ENCODE measurements around the gene DPYD. TPM values are rescaled to one million over a fixed set of nuclear protein-coding genes. Genes with fewer than 3 reads are reported as not detected.

DPYD gene
- total RNA-seq, 1 donor: 35.8 TPM

GRCh38 chr1:97464305-97464704 is 456.5 kb downstream of the DPYD start:
- DNase-seq (ENCODE audit: low read depth in 2 of 3, low spot score in 2 of 3): no peak

- no peak for DNase-seq (ENCODE audit: low read depth in 2 of 3, low spot score in 2 of 3)
Observed at GRCh38 chr1:97461782-97462181, 459.1 kb downstream of the DPYD start.

- DNase-seq (ENCODE audit: low read depth in 2 of 3, low spot score in 2 of 3): no peak
Observed at GRCh38 chr1:97457446-97458089, 463.3 kb downstream of the DPYD start.

- no peak for DNase-seq (ENCODE audit: low read depth in 2 of 3, low spot score in 2 of 3)
Observed at GRCh38 chr1:97451944-97452343, 468.9 kb downstream of the DPYD start.

GRCh38 chr1:97451046-97451826 is 469.6 kb downstream of the DPYD start:
- no peak for DNase-seq (ENCODE audit: low read depth in 2 of 3, low spot score in 2 of 3)

GRCh38 chr1:97441966-97442365 is 478.9 kb downstream of the DPYD start:
- no peak for DNase-seq (ENCODE audit: low read depth in 2 of 3, low spot score in 2 of 3)

- no peak for DNase-seq (ENCODE audit: low read depth in 2 of 3, low spot score in 2 of 3)
Observed at GRCh38 chr1:97433824-97434177, 487.0 kb downstream of the DPYD start.

- DNase-seq (ENCODE audit: low read depth in 2 of 3, low spot score in 2 of 3): no peak
Observed at GRCh38 chr1:97433094-97433823, 487.6 kb downstream of the DPYD start.

GRCh38 chr1:97427371-97427770 is 493.5 kb downstream of the DPYD start:
- DNase-seq (ENCODE audit: low read depth in 2 of 3, low spot score in 2 of 3): no peak

- no peak for DNase-seq (ENCODE audit: low read depth in 2 of 3, low spot score in 2 of 3)
Observed at GRCh38 chr1:97424209-97424608, 496.6 kb downstream of the DPYD start.

- DNase-seq (ENCODE audit: low read depth in 2 of 3, low spot score in 2 of 3): no peak
Observed at GRCh38 chr1:97423403-97423802, 497.4 kb downstream of the DPYD start.

GRCh38 chr1:97417661-97418060 is 503.2 kb downstream of the DPYD start:
- DNase-seq (ENCODE audit: low read depth in 2 of 3, low spot score in 2 of 3): no peak

GRCh38 chr1:97414682-97415312 is 506.0 kb downstream of the DPYD start:
- no peak for DNase-seq (ENCODE audit: low read depth in 2 of 3, low spot score in 2 of 3)

GRCh38 chr1:97412737-97413136 is 508.1 kb downstream of the DPYD start:
- no peak for DNase-seq (ENCODE audit: low read depth in 2 of 3, low spot score in 2 of 3)

GRCh38 chr1:97412166-97412565 is 508.7 kb downstream of the DPYD start:
- DNase-seq (ENCODE audit: low read depth in 2 of 3, low spot score in 2 of 3): no peak

GRCh38 chr1:97396463-97396862 is 524.4 kb downstream of the DPYD start:
- no peak for DNase-seq (ENCODE audit: low read depth in 2 of 3, low spot score in 2 of 3)

GRCh38 chr1:97392701-97393100 is 528.1 kb downstream of the DPYD start:
- no peak for DNase-seq (ENCODE audit: low read depth in 2 of 3, low spot score in 2 of 3)

GRCh38 chr1:97385536-97386277 is 535.1 kb downstream of the DPYD start:
- DNase-seq (ENCODE audit: low read depth in 2 of 3, low spot score in 2 of 3): no peak

- DNase-seq (ENCODE audit: low read depth in 2 of 3, low spot score in 2 of 3): no peak
Observed at GRCh38 chr1:97384294-97384968, 536.4 kb downstream of the DPYD start.

GRCh38 chr1:97383797-97384196 is 537.0 kb downstream of the DPYD start:
- no peak for DNase-seq (ENCODE audit: low read depth in 2 of 3, low spot score in 2 of 3)

Measured in hematopoietic multipotent progenitor cell (in vitro differentiated cells).